Stimulated activated CD8-positive, alpha-beta memory T cell treated with anti-CD3 and anti-CD28 coated beads, Interleukin-12 subunit alpha, Interleukin-12 subunit beta, amount 100 ng/mL, for 1 hour (primary cell): ENCODE measurements around the gene RMND5B.
"Not testable (repeated sequence)": the region's sequence is repeated elsewhere in the genome, so short reads cannot be mapped to it uniquely, and the experiment has no call there.

Experiments
- DNase-seq: peaks from one replicate; pipeline ENCODE4 v3.0.0-alpha.2; 2020; ENCODE audit warnings: low read depth

The RMND5B gene

DNA sequence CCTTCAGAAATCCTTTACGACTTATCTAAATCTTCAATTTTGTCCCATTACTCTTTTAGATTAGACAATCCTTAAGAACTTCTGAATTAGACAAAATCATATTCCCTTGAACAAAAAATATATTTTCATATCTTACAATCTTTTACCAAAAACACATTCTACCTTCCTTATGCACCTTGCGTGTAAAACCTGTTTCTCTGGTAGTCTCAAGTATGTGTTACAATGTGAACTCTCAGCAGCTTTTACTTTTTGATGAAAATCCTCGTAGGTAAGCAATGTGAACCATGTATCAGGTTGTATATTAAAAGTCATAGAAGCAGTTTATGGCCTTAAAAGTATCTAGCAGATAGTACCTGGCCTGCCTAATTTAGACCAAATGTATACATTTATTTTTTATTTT lies 43.6 kb downstream of the RMND5B start:
- DNase-seq, result no peak

DNA sequence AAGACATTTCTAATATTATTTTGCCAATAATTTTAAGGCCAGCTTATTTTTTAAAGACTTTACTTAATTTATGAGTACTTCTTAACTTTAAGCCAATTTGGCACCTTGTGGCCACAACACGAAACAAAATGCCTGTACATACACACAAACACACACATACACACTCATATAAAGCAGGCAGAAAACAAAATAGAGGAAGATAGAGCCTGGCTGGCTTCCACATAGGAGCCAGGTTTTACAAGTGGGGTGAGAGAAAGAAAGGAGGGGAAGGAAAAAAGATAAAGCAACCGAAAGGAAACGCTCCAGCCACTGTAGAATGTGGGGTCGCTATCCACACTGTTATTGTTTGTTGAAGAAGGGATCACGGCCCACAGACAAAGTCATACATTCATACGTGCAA lies 46.0 kb downstream of the RMND5B start:
- DNase-seq, result no peak

DNA sequence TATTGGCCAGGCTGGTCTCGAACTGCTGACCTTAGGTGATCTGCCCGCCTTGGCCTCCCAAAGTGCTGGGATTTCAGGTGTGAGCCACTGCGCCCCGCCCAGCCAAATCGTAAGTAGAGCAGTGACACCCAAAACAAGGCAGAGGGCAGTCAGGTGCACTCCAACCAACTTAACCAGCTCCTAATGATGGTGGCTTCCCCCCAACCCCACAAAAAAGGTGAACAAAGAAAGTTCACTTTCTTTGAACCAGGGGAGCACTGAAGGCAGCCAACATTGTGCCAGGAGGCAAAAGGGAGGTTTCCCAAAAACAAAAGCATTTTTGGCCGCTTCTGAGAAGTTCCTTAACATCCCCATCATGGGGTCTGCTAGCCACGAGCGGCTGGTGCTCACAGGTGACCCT lies 46.8 kb downstream of the RMND5B start:
- no peak for DNase-seq

DNA sequence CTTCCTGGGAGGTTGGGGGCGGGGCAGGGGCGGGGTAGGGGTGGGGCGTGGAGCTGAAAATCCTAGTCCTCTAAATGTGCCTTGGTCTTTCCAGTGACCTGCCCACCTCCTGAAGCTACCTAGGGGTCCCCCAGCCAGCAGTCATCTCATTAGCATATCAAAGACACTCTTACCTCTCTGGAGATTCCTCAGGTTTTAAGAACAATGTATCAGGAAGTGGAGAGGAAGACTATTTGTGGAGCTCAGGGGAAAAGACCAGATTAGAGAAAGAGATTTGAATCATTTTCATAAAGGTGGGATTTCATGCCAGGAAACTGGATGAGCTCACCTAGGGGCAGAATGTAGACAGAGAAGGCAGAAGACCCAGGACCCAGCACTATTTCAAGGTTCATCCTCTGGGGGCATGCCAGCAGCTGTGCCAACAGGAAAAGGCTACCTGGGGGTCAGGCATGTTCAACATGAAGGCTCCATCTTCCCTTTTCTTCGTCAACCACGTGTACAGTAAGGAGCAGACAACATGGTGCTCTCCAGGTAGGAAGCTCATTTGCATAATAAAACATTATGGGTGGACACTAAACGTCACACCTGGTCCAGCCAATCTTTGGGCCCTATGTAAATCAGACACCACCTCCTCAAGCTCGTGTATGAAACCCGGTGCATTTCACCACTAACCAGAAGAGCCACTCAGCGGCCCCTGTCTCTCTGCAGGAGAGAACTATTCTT lies 49.5 kb downstream of the RMND5B start:
- DNase-seq, result no peak

DNA sequence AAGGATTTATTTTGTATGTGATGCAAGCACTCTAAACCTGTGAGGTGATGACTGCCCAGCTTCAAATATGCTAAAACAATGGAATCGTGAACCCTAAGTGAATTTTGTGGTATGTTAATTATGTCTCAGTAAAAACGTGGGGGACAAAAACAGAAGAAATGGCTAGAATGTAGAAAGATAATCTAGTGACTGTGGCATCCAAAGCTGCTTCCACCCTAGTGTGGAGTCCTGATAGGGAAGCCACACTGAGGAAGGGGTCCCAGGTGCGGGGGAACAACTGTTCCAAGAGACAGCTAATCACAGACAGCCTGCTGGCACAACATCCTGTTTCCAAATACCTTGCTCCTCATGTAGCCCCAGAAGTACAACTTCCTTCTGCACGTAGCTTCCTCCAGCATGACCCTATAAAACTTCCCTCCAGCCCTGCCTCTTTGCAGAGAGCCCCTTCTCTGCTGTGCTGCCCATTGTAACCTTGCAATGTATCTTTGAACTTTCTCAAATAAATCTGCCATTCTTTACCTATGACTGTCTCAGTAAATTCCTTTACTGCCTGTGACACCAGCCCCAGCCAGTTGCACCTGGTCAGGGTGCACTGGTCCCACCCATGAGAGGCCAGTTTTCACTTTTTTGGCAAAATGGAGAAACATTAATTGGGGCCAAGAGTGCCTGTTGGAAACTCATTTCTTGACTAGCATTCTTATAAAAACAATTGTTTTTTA lies 51.5 kb downstream of the RMND5B start:
- no peak for DNase-seq

DNA sequence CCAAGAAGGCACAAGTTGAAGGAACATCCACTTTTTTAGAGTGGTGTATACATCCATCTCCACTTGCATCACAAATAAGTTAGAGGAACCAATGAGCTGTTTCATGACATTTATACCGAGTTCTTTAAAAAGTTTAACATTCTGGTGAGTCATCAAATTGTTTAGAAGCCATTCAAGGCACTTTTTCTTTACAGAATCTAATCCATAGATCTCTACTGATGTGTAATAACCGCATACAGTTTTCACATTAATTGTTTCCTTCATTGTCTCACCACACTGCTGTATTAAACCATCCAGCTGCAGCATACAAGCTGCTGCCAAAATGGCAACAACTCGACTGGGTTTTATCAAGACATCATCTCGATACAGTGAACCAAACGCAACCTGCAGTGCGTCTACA lies 55.6 kb downstream of the RMND5B start:
- DNase-seq, result no peak

DNA sequence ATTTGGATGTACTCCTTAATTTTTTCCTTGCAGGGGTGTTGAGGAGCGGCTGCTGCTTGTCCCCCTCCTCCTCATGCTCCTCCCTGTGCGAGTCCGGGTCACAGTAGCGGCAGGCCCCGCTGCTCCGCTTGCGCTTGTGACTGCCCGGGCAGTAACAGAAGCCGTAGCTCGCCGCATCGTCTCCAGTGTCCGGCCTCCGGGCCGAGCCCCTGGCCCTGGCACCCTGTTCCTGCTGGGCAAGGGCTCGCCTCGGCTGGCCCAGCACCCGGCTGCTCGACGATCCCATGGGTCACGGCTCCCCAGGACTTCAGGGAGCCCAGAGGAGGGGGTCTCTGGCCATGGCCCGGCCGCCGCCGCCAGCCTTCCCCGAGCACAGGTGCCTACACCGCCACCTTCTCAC lies 56.2 kb downstream of the RMND5B start, which contains the start of gene GMCL2:
GMCL2 (minus strand) TSS at position 358 of the 400 bp plus-strand sequence; CDS start at position 286, 72 bp downstream.
- DNase-seq, result no peak

DNA sequence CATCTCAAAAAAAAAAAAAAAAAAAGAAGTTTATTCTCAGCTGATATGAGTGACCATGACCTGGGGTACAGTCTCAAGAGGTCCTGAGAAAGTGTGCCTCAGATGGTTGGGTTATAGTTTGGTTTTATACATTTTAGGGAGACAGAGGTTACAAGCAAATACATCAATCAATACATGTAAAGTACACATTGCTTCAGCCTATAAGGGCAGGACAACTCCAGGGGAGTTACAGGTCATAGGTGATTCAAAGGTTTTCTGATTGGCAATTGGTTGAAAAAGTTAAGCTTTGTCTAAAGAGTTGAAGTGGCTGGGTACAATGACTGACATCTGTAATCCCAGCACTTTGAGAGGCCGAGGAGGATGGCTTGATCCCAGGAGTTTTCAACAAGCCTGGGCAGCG lies 58.6 kb downstream of the RMND5B start:
- DNase-seq, result no peak

DNA sequence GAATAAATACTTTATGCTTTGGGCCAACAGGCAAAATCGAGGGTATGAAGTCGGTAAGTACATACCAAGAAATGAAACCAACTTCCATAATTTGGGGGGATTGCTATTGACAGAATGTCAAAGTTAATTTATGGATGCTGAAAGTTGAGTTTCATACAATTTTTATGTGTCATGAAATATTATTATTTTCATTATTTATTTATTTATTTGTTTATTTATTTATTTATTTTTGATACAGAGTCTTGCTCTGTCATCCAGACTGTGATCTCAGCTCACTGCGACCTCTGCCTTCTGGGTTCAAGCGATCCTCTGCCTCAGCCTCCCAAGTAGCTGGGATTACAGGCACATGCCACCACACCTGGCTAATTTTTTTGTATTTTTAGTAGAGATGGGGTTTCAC lies 60.8 kb downstream of the RMND5B start:
- no peak for DNase-seq

DNA sequence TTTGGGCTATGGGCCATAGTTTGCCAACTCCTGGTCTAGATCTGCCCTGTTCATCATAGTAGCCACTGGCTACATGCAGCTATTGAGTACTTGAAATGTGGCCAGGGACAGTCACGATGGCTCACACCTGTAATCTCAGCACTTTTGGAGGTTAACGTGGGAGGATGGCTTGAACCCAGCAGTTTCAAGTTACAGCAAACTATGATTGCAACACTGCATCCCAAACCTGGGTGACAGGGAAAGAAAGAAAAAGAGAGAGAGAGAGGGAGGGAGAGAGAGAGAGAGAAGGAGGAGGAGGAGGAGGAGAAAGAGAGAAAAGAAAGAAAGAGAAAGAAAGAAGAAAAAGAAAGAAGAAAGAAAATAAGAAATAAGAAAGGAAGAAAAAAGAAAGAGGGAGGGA lies 61.4 kb downstream of the RMND5B start:
- no peak for DNase-seq

DNA sequence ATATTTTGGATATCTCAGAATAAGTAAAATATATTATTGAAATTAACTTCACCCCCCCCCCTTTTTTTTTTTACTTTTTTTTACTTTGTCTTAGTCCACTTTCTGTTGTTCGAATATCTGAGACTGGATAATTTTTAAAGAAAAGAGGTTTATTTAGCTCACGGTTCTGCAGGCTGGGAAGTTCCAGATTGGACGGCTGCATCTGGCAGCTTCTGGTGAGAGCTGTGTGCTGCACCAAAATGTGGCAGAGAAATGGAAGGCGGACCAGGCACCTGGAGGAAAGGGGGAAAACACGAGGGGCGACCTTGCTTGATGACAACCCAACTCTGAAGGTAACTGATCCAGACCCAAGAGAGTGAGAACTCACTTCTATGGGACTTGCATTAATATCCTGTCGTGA lies 62.0 kb downstream of the RMND5B start:
- DNase-seq, result no peak

DNA sequence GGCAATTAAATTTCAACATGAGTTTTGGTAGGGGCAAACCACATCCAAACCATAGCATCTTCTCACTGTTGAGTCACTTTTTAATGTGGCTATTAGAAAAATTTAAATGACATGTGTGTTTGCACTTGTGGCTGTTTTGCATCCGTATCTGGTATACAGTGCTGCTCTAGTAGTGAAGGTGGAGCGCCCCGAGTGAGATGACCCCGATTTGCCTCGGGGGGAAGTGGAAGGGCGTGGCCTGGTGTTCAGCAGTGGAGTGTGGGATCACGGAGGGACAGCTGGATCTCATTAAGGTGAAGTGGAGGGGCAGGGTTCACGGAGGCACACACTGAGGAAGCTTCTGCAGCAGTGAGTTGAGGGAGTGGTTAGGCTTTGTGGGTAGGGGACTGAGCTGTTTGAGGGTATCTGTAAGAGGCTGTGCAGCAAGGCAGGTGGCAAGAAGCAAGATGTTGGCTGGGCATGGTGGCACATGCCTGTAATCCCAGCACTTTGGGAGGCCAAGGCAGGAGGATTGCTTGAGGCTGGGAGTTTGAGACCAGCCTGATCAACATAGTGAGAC lies 62.5 kb downstream of the RMND5B start:
- no peak for DNase-seq

DNA sequence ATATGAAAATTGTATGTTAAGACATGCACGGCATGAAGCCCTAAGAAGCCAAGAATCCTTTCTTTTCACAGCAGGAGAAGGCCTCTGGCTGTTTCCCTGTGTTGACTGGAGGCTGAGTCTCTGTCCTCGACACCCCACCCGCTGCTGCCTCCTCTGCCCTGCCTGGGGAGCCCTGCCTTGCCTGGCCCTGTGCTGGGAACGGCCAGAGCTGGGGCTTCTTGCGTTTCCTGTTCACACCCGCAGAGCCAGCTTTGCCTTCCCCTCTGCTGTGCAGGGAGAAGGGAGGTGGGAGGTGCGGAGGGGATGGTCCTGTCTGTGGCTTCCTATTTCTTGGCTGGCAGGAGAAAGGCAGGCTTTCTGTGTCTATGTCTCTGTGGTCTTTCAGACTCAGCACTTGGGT lies 63.2 kb downstream of the RMND5B start:
- no peak for DNase-seq

DNA sequence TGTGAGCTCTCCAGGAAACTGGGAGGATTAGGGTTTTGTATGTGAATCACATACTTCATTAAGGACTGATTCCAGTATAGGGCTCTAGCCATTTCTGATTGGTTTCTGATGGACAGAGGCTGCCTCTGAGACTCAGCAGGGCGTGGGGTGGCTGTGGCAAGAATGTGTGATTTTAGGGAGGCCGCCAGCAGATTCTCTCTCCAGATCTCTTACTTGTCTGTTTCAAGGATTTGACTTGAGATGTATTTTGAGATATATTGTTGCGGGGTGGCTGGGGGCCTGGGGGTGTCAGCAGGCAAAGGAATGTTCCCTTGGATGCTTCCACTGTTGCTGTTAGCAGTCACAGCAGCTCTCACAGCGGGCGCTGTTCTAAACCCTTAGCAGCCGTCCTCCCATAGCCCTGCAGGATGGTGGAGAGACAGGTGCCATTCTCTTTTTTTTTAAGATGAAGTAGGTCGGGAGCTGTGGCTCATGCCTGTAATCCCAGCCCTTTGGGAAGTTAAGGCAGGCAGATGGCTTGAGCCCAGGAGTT lies 65.5 kb downstream of the RMND5B start:
- no peak for DNase-seq

DNA sequence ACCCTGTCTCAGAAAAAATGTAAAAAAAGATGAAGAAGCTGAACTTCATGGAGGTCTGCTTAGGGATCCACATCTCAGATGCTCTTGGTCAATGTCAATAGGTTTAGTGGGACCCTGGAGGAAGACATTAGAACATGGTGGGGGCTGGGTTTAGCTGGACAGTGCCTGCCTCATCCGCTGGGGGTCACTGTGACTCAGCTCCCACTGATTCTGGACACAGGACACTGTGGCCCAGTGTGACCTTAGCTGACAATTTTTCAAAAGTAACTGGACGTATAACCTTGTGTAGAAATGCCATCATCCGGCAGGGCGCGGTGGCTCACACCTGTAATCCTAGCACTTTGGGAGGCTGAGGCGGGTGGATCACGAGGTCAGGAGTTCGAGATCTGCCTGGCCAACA lies 66.2 kb downstream of the RMND5B start:
- DNase-seq, result no peak

DNA sequence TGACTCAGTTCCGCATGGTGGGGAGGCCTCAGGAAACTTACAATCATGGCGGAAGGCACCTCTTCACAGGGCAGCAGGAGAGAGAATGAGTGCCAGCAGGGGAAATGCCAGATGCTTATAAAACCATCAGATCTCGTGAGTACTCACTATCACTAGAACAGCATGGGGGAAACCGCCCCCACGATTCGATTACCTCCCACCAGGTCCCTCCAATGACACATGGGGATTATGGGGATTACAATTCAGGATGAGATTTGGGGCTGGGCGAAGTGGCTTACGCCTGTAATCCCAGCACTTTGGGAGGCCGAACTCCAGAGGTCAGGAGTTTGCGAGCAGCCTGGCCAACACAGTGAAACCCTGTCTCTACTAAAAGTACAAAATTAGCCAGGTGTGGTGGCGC lies 67.3 kb downstream of the RMND5B start:
- DNase-seq, result not testable (repeated sequence)

DNA sequence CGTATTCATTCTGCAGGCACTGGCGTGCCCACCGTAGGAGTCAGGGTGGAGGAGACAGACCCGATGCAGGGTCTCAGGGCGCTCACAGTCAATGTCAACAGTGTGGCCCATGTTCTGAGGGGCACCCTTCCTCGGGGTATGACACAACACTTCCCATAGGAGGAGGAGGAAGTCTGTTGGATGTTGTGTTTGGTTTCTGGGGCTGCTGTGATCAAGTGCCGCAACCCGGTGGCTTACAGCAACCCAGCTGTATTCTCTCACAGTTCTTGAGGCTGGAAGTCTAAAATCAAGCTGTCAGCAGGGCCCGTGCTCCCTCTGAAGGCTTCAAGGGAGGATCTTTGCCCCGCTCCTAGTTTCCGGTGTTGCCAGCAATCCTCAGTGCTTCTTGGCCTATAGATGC lies 67.9 kb downstream of the RMND5B start:
- DNase-seq, result no peak

DNA sequence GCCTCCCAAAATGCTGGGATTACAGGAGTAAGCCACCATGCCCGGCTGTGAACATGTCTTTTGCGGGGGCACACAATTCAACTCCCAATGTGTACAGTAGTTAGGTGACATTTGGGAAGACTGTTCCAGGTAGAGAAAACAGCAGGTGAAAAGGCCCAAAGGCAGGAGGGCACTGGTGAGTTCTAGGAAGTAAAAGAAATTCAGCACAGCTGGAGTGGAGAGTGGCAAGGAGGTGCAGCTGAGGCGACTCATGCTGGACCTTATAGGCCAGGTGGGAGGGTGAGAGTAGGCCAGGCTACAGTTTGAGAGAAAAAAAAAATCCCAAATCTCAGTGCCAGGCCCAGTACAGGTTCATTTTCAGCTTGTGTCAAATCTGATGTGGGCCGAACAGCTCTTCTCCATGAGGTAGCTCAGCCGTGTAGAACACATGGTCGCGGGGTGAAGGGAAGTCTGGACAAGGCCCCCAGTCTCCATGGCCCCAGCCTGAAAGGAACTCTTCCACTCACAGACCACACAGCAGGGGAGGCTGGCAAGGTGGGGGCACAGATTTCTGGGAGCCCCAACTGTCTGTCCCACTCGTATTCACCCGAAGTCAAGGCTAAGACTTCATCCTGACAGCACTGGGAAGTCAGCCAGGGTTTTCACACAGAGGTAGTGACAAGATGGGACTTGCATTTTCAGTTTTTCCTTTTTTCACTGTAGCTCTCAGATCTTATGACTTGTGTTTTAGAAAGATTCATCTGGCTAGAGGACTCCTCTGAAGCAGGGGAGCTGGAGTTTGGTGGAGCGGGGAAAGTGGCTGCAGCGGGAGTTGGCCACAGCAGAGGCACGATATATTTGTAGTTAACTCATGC lies 69.0 kb downstream of the RMND5B start:
- no peak for DNase-seq
